Measurements from ENCODE around the gene USP6NL.

USP6NL gene

DNA sequence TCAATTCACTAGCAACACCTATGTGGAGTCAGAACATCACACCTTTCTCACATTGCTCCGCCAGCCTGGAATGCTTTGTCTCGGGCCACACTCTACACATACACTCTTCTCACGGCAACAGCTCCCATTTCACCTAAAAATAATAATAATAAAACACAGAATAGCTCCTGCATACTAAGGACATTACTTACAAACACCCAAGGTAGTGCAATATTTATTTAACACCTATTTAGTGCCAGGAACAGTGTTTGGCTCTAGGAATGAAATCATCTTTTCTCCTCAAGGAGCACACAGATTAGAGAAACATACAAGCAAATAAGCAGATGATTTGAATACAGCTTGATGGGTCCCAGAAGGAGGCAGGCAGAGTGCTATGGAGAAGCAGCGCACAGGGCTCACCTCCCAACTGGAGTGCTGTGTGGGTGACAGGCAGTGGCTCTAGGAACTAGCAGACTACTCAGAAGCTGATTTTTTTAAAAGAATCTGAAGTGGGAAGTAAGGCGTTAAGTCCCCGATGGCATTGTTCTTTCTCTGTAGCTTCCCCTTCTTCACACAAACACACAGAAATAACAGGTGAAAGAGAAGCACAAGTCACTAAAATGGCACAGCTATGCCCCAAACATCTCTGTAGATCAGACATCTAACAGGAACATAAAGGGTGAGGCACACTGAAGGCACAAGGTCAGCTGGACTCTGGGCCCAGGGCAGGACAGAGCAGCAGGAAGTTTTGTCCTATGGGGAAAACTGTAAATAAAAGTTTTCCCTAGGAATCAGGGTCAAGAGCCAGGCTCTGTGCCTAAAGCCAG, 16.7 kb downstream of the USP6NL start:
- no peak for DNase-seq (ENCODE audit: low read depth in 3 of 3, low spot score in 1 of 3)

DNA sequence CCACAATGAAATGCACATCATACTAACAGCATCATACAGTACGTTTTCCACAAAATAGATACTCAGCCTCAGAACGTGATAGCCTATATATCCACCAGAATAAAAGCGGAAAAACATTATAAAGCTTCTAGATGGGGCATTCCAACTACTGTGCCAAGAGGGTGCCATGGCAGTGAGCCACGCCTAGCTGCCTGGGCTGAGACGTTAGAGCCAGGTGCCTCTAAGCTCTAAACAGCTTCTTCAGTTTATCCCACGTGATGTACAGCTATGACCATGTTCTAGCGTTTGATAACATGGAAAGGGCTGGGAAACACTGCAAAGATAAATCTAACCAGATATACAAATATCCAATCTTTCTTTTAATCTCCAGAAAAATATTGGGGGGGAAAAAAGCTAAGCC, 17.8 kb downstream of the USP6NL start:
- DNase-seq (ENCODE audit: low read depth in 3 of 3, low spot score in 1 of 3) = no peak

DNA sequence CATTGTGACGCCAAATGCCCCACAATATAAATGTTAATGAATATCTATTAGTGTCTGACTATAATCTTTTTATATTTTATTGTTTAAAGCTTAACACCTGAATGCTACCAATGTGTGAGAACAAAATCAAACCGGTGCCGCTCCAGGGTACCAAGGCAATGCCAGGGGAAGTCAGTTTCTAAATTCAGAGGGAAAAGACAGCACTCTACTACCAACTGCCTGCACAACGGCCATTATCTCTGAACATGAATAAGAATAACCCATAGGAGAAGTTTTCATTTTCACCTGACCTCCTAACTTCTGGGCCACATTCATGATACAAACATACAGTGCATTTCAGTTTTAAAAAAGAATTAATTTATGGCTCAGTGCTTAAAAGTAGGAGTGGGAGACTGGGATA, 21.7 kb downstream of the USP6NL start:
- no peak for DNase-seq (ENCODE audit: low read depth in 3 of 3, low spot score in 1 of 3)

DNA sequence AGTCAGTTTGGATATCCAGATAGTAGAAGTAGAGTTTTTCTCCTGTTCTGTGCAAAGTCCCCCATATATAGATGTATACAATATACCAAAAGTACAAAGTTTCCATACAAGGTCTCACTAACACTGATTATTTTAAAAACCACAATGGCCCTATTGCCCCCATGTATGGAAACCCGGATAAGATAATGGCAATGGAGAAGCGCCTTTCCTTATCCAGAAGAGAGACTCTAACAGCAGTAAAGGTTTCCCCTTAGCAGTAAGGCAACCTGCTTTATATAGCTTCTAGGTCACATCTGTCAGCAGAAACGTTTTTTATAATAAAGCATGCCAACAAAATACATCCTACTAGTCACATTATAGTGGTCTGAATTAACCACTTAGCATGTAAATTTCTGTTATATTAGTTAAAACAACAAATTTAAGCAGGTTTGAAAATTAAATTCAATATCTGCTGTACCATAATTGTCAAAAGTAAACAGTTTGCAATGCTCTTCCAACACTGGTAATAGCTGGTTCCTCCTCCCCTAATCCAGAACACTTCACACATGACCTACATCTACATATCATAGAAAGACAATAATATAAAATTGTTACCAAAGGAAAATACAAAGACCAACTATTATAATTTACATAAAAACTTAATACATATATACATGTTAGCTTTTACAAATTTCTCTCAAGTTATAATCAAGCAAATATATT, 22.4 kb downstream of the USP6NL start:
- DNase-seq (ENCODE audit: low read depth in 3 of 3, low spot score in 1 of 3) = no peak

DNA sequence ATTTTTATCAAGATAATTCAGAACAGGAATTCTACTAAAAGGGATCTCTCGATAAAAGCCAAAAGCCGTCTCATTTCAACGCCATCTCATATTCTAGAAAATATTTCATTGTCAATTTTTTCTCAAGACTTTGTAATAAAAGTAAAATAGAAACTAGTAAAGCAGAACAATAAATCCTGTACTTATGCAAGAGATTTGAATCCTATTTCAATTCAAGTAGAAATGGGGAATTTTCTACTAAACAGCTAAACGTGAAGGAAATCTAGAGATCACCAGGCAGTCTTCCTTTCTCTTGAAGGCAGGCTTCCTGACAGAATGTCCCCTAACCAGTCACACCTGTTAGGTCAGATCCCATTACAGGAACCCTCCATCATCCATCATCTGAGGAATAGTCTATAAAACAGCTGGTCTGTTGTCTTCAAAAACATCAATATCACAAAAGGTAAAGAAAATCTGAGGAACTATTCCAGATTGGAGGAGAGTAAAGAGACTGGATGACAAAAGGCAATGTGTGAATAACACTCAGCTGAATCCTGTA, 23.7 kb downstream of the USP6NL start:
- DNase-seq (ENCODE audit: low read depth in 3 of 3, low spot score in 1 of 3) = no peak

DNA sequence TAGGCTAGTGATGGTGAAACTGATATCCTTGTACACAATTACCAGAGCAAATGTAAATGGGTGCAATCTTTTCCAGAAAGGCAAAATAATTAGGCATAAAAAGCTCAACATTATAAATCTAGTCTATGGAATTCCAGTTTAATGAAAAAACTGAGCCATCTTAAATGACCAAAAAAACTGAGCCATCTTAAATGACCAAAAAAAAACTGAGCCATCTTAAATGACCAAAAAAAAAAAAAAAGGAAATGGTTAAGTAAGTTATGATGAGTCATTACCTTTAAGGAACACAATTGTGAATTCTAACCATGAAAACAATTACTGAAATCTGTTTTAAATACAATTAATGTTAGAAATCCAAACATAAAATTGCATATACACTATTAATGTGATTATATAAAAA, 25.3 kb downstream of the USP6NL start:
- no peak for DNase-seq (ENCODE audit: low read depth in 3 of 3, low spot score in 1 of 3)

DNA sequence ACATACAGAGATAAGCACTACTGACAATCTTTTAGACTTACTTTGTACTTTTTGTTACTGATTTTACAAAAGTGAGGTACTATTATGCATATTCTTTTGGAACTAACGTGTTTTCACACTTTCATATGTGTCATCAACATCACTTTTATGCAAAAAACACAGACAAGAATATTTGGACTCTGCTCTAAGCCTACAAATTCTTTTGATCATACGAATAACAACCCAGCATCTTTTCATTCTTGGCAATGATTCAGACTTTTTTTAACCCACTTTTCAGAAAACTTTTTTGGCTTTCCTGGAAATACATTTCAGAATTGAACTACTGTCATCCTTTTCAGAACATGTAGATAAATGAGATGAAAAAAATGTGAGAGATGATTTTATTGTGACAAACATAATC, 30.2 kb downstream of the USP6NL start:
- DNase-seq (ENCODE audit: low read depth in 3 of 3, low spot score in 1 of 3) = no peak

DNA sequence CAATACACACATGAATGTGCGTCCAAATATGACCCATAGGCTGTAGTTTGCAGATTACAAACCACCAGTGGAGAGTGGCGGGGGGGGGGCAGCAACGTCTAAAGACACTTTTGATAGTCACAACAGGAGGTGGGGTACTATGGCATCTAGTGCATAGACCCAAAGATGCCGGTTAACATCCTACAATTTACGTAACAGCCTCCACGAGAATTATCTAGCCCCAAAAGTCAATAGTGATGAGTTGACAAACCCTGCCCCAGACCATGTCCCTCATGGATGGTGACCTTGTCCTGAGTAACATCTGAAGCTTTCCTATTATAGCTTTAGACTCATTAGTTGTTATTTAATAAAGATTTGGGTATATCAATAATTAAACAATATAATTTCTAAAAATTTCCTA, 31.6 kb downstream of the USP6NL start:
- no peak for DNase-seq (ENCODE audit: low read depth in 3 of 3, low spot score in 1 of 3)

DNA sequence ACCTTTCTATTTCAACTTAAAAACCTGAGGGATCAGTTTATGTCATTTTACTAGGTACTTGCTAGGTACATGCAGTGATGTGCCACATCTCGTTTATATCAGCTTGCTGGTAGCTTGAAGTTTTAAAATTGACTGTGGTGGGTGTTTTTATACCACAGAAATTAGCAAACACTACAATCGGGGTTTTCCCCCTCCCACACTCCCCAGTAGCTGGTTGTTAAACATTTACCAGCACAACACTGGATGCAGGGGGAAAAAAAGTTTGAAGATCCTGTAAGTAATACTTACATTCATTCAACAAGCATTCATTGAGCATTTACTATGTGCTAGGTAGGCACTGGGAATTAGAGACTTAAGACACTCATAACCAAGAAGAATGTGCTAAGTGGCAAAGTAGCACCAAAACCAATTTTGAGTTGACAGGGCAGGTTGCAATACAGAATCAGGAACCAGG, 32.6 kb downstream of the USP6NL start:
- DNase-seq (ENCODE audit: low read depth in 3 of 3, low spot score in 1 of 3) = no peak

DNA sequence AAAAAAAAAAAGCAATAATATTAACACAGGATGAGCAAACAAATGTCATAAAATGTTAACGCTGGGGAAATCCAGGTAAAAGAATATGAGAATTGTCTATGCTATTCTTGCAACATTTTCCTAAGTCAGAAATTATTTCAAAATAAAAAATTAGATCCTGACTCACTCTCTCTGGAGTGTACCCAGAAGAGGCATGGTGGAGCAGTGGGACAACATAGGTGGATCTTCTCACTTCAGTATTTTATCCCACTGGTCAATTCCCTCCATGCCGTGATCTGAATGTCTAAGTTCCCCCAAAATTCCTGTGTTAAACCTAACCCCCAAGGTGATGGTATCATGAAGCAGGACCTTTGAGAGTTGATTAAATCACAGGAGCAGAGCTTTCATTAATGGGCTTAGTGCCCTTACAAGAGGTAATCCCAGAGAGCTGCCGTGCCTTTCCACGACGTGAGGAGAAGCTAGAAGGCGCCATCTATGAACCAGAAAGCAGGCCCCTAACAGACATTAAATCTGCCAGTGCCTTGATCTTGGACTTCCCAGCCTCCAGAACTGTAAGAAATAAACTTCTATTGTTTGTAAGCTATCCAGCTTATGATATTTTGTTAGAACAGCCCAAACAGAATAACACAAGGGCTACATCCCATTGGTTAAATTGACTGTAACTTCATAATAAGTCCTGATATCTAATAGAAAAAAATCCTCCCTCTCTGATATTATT, 35.2 kb downstream of the USP6NL start:
- no peak for DNase-seq (ENCODE audit: low read depth in 3 of 3, low spot score in 1 of 3)

DNA sequence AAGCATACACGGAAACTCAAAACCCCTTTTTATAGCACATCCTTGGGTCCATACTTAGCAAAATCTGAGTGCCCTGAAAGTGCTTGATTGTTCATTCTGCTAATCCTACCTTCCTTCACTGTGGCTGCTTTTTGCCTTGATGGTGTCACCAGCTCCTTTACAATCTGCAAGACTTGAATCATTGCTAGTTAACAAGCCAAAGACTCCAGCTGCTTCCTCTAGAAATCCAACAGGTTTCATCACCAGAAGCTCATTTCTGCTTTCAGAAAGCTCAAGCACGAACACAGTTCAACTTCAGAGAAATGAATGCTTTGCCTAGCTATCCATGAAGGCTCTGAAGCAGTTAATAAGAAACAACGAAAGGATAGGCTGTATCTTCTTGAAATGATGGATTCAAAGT, 38.0 kb downstream of the USP6NL start:
- DNase-seq (ENCODE audit: low read depth in 3 of 3, low spot score in 1 of 3) = no peak

DNA sequence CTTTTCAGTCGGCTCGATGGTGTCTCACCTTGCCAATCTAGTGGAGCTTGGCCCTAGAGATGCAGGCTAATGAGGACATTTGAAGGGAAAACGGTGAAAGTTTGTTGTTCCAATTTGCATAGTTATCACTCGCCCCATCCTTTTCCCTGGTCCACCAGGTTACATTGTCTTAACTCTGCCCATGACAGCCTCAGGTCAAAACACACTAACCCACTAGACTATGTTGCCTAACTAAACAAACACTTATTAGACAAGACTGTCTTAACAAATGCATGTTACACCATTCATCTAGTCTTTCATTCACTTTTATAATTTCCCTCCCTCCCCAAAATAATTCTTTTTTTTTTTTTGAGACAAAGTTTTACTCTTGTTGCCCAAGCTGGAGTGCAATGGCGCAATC, 40.7 kb downstream of the USP6NL start:
- DNase-seq (ENCODE audit: low read depth in 3 of 3, low spot score in 1 of 3) = no peak

DNA sequence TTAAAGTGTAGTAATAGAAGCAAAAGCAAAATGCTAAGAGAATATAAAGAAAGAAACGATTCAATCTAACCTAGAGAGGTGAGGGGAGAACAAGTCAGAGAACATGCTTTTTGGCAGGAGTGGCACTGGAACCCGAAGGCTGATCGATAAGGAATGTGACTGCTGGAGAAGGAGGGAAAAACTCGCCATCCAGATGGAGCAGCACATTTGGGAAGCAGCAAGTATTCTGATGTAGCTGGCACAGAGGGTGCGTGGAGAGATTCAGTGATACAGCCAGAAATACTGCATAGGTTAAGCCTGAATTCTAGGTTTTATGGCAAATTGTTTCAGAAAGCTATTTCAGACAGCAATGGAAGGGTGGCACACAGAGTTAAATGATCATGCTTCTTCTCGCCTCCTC, 42.0 kb downstream of the USP6NL start:
- DNase-seq (ENCODE audit: low read depth in 3 of 3, low spot score in 1 of 3) = no peak

DNA sequence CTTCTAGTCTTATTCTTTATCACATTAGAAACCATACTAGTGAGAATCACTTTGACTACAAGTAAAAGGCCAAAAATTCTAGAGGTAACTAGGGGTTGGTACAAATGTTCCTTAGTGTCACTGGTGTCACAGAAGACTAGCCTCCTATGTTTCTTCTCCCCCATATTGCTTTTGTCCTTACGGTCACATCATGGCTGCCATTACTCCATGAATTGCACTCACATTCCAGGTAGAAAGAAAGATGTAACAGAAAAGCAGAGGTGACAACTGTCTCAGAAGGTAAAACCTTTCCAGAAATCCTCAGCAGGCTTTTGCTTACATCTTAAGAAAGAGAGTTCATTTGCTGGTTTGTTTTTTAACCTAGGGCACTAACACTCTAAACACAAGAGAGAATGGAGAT, 42.9 kb downstream of the USP6NL start:
- no peak for DNase-seq (ENCODE audit: low read depth in 3 of 3, low spot score in 1 of 3)

DNA sequence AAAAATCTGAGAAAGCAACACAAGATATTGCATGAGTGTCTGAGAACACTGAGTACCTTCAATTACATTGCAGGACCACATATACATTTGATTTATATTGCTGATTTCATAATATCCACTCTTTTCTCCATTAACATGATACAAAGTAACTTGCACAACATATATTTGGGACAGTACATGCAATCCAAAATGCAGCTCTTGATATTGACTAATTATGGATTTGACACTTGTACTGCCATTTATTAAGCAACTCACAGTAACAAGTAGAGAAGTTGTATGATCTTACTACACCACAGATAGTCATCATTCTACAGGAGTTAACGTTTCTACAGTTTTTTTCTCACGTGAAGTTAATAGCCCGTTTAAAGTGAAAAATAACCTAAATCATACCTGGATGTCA, 46.7 kb downstream of the USP6NL start:
- no peak for DNase-seq (ENCODE audit: low read depth in 3 of 3, low spot score in 1 of 3)

DNA sequence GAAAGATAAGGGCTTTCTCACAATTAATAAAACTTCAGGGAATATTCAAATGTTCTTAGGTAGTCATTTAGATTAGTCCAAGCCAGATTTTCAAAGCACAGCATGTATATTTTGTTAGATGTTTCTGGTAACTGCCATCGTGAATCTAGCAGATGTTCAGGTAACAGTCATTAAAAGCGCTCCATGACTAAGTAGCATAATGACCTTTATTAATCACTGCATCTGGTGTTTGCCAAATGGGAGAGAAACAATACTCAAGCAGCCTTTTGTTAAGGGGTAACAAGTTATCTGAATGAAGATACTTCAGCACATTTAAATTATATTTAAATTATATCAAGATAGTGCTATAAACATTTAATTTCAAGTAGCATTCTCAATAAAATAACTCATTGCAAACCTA, 47.5 kb downstream of the USP6NL start:
- no peak for DNase-seq (ENCODE audit: low read depth in 3 of 3, low spot score in 1 of 3)

DNA sequence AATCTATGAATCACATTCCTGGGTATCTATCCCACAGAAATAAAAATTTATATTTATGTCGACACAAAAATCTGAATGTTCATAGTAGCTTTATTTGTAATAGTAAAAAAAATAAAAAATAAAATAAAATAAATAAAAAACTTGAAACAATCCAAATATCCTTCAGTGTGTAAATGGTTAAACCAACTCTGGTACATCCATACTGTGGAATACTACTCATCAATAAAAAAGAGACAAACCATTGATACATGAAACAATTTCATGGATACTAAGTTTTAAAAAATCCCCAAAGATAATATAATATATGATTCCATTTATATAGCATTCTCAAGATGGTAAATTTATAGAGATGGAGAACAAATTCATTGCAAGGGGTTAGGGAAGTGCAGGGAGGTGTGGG, 48.6 kb downstream of the USP6NL start:
- no peak for DNase-seq (ENCODE audit: low read depth in 3 of 3, low spot score in 1 of 3)

DNA sequence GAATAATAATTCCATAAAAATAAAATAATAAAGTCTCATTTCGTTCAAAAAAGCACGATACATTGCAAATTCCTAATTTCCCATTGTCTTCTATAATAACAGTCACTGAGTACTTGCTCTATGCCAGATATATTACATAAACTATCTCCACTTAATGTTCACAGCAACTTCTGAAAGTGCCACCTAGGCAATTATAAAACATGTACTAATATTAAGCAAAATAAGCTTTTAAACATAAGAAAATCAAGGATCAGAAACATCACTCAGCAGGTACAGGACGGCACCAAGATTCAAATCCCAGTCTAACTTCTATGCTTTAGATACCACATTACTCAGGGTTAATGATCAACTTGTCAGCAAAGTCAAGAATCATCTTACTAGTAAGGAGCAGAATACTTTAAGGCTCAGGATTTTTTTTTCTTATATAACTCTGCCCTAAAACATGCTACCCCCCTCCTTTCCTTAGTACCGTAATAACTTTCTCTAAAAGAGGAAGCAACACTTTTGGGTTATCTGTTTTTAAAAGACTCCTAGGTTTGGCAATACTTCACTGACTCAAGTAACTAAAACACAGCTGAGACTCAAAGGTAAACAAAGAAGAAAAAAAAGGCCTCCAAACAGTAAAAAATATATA, 51.3 kb downstream of the USP6NL start:
- no peak for DNase-seq (ENCODE audit: low read depth in 3 of 3, low spot score in 1 of 3)

DNA sequence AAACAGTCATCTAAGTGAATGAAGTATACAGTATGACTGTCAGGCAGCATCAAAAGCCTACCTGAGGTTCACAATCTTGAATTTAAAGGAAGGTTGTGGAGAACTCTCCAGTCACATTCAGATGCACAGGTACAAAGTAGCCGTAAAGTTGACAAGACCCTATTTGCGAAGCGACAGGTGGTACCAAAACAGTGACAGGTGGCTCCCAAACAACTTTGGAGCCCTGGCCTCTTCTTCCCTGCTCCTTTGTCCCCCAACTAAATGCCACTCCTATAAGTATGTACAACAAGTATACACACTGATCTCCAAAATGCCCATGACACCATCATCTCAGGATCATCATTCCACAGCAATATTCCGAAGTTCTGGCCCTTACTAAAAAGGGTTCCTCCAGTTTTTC, 53.5 kb downstream of the USP6NL start:
- DNase-seq (ENCODE audit: low read depth in 3 of 3, low spot score in 1 of 3) = no peak

DNA sequence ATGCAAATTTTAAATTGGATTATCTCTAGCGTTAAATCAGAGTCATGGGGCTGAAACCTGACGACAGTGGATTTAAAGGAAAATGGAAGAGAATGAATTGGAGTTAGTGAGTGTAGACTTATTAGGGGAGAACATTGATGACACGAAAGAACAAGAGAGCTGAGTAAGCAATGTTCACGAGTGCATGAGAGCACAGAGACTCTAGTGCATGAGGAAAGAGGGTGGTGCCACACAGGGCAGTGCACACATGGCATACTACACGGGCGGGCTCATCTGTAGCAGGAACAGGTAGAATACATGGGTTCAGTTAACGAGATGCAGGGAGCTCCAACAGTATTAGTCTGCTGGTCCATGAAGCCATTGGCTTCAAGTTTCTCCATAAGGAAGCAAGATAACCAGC, 53.9 kb downstream of the USP6NL start:
- no peak for DNase-seq (ENCODE audit: low read depth in 3 of 3, low spot score in 1 of 3)

DNA sequence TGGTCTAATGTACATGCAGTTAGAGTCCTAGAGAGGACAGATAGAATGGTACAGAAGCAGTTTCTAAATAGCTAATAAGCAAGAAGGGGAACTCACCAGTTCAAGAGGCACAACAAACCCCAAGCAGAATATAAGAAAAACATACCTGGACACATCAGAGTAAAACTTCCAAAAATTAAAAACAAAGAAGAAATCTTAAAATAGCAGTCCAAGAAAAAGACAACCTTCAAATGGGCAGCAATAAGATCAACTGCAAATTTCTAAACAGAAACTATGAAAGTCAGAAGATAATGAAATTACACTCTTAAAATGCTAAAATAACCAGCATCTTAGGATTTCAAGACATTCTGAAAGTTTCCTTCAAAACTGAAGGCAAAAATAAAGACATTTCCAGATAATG, 55.9 kb downstream of the USP6NL start:
- DNase-seq (ENCODE audit: low read depth in 3 of 3, low spot score in 1 of 3) = no peak

Measured in stimulated activated CD4-positive, alpha-beta T cell treated with anti-CD3 and anti-CD28 coated beads, TNF-alpha, amount 100 ng/mL, for 1 hour (primary cell).